DMS53 treated with DMSO at 0.1 percent for 48 hours (cell line): Measurements from ENCODE around the gene IARS2.
"Not testable (repeated sequence)": the region's sequence is repeated elsewhere in the genome, so short reads cannot be mapped to it uniquely, and the experiment has no call there.

Experiments
- DNase-seq: peaks from one replicate; lab custom pipeline; 2025; ENCODE audit not compliant: unreplicated experiment; lab: John Stamatoyannopoulos, UW

IARS2 gene

DNA sequence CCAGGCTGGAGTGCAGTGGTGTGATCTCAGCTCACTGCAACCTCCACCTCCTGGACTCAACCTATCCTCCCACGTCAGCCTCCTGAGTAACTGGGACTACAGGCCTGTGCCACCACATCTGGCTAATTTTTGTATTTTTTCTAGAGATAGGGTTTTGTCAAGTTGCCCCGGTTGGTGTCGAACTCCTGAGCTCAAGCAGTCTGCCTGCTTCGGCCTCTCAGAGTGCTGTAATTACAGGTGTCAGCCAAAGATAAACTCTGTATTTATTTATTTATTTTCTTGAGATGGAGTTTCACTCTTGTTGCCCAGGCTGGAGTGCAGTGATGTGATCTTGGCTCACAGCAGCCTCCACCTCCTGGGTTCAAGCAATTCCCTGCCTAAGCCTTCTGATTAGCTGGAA, 18.7 kb downstream of the IARS2 start:
- not testable (repeated sequence) for DNase-seq

DNA sequence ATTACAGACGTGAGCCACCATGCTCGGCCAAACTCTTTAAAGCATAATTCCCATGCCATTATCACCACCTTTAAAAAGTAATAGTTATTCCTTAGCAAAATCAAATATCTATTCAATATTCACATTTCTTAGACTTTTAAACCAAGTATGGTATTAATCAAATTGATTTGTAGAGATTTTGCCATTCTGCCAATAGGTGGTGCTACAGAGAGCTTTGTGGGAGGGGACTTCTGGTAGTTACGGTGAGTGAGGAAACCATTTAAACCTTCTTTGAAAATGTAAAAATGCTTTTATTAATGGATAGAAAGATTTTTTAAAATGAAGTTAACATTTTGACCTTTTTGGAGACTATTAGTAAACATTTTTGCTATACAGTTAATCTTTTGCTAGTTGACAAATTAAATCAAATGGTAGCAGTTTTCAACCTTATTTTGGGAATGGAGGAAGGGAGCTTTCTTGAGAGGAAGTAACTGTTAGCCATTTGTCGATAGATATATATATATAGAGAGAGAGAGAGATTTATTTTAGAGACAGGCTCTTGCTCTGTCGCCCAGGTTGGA, 19.3 kb downstream of the IARS2 start:
- no peak for DNase-seq

GRCh38 chr1:220119043-220119512, 25.1 kb downstream of the IARS2 start:
- no peak for DNase-seq

GRCh38 chr1:220121791-220122530, 28.0 kb downstream of the IARS2 start:
- no peak for DNase-seq

DNA sequence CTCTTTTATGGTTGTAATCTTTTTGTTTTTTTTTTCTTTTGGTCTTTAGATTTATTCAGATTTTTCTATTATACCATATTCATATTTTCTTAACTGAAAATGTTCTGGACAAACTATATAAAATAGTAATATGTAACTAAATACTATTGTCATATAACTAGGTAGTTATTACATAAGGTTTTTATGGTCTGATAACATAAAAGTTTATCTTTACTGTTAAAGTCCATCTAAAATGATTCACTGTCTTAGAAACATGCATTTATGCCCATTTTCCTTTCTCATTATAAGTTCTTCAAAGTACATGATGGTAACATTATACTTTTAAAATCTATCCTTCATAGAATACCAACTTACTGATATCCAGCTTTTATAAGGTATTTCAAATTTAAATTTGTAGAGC, 29.1 kb downstream of the IARS2 start:
- no peak for DNase-seq

DNA sequence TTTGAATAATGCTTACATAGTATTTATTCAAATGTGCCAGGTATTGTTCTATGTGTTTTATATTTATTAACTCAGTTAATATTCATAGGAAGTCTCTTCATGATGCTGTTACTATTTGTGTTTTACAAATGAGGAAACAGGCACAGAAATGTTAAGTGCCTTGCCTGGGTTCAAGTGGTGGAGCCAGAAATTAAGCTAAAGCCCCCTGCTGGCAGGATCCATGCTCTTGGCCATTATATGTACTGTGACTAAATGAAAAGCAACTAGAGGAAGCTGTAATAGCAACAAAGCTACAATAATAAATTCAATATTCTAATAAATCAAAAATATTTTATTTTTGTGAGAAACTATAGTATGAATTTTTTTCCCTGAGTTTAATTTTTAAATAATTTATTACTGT, 30.0 kb downstream of the IARS2 start:
- DNase-seq = no peak

- no peak for DNase-seq
These were observed 30.6 kb downstream of the IARS2 start for GRCh38 chr1:220124542-220124941.

DNA sequence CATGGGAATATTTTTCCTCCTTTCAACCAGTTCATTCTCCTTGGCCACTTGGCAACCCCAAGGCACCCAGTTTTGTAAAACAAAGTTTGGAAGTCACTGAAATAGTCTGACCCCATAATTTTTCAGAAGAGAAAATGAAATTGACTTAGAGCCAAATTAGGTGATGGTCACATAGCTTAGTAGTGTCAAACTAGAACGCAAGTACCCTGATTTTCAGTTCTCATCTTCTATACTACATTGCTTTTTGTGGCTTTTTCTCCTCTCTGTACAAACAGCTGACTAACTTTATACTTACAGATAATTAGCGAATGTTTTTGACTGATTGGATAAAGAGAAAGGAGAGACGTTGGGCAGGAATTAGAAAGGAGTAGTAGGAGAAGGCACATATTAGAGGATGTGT, 33.1 kb downstream of the IARS2 start:
- no peak for DNase-seq

DNA sequence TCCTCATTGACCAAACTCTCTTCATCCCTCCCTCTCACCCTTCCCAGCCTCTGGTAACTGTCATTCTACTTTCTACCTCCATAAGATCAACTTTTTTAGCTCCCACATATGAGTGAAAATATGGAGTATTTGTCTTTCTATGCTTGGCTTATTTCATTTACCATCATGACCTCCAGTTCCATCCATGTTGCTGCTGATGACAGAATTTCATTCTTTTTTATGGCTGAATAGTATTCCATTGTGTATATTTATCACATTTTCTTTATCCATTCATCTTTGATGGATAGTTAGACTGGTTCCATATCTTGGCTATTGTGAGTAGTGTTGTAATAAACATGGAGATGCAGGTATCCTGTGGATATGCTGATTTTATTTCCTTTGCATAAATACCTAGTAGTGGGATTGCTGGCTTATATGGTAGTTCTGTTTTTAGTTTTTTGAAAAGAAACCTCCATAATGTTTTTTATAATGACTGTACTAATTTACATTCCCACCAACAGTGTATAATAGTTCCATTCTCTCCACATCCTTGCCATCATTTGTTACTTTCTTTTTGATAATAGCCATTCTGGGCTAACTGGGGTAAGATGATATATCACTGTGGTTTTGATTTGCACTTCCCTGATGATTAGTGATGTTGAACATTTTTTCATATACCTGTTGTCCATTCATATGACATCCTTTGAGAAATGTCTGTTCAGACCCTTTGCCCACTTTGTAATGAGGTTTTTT, 35.7 kb downstream of the IARS2 start:
- DNase-seq = no peak

DNA sequence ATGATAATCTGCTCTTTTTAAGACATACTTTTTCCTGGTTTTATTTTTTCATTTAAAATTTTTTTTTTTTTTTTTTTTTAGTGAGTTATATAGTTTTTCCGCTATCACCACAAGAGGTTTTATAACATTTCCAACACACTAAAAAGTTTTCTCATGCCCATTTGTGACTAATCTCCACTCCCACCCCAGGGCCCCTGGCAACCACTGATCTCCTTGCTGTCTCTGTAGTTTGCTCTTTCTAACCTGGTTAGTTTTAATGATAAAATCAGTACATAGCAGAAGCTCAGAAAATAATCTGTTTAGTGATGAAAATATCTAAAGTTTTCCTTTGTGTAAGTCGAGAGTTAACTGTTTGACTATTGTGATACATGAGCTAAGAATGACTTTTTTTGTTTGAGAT, 41.8 kb downstream of the IARS2 start:
- no peak for DNase-seq

DNA sequence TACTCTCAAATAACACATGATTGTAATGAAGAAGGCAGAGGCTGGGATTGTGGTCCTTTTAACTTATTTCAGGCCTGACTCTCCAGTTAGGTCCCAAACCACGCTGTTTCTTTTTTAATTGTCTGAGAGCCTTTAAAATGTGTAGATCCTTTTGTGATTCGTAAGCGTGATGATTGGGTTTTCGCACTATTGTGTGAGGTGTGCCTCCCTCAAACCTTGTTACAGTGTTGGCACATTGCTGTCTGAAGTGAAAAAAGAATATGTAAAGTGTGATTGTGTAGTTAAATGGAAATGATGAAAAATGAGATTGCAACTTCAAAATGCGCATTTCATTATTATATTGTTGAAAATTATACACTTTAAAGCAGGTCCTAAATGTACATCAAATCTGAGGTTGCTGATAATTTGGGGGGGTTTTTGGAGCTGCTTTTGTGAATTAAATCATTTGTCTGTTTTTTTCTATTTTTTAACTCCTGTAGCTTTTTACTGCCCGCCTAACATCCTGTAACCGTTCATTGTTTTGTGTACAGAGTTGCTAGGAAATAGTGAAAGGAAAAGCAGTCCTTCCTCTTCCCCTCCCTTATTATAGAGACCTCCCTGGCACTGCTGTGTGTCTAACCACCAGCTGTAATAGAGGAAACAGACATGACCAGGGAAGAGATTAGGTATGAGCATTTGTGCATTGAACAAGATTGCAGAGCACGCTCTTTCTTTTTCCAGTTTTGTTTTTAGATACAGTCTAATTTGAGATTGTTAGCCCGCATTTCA, 43.3 kb downstream of the IARS2 start:
- DNase-seq = no peak

DNA sequence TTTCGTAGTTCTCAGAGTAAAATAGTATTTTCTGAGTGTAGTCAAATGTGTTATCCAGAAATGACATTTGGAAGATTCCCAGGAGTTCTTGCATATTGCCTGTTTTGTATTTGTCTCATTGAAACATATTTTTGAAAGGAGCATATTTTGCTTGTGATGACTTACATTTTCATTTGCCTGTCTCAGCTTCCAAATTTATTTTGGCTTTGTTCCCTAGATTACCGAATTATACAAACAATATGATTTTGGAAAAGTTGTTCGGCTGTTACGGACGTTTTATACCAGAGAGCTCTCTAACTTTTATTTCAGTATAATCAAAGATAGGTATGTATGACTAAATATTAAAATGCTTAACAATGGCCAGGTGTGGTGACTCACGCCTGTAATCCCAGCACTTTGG, 46.0 kb downstream of the IARS2 start:
- no peak for DNase-seq

DNA sequence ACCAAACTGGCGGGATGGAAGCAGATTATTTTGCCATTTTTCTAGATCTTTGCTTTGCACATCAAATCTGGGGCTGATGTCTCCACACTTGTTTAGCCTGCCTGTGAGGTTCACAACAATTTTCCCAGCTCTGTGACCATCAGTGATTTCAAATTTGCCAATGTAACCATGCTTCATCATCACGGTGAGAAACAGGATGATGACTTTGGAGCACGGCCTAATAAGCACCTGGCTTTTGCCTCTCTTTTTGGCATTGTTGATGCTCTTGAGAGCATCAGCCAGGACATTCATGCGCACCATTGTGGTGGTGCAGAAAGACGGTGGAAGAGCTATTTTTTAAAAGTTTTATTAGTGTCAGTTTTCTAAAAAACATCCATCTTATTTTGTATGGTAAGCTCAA, 50.1 kb downstream of the IARS2 start:
- DNase-seq = no peak

GRCh38 chr1:220149742-220150141, 55.8 kb downstream of the IARS2 start:
- no peak for DNase-seq

- no peak for DNase-seq
These were observed 57.5 kb downstream of the IARS2 start for GRCh38 chr1:220151454-220151853.

DNA sequence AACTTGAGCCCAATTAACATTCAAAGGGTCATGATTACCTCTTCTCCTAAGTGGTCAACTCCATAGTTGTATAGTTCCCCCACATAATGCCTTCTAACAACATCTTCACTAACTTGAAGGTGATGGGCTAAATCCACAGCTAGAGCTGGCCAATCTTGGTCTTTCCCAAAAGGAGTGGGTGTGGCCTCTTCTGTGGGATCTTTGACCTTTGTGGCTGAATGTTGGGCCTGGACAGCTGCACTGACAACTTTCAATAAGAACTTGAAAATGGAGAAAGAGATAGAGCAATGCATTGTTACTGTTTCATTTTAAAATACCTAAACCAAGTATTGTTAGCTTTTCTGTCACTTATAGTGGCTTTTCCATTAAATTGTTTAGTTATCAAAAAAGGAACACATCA, 59.2 kb downstream of the IARS2 start:
- no peak for DNase-seq

- no peak for DNase-seq
These were observed 62.8 kb downstream of the IARS2 start for GRCh38 chr1:220156620-220157146.

- DNase-seq = no peak
These were observed 63.8 kb downstream of the IARS2 start for GRCh38 chr1:220157738-220158137.

- DNase-seq = not testable (repeated sequence)
These were observed 64.6 kb downstream of the IARS2 start for GRCh38 chr1:220158530-220158929.

DNA sequence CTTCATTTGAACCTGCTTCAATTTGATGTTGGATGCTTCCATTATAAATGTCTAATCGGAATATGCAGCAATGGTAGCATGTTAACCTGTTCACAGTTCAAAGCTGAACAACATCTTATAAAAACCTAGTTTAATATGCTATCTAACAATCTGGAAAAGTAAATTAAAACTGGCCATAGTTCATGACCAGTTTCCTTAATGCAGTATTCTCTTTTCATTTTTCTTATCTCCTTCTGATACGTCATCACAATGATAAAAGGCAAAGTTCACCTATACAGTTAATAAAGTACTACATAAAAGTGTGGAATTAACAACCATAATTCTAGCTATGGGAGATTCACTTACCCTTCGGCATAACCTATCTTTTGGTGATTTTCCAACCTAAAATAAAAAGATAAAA, 65.1 kb downstream of the IARS2 start:
- DNase-seq = no peak

DNA sequence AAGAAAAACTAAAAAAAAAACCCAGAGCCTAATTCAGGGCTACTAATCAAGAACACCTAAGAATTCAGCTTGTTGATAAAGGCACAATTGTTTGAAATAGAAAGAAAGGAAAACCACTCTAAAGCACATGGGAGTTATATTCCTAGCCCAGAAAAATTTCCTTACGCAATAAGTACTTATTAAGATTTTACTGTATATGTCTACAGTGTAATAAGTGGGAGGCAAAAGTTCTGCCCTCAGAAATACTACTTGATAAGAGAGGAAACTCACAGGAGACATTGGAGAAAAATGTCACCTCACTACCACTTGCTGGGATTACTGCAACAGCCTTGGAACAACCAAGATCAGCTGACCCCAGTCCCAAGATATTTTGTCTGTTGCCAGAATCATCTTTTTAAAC, 66.1 kb downstream of the IARS2 start:
- no peak for DNase-seq
